ENCODE data around the gene SCYGR5. TPM values are rescaled to one million over a fixed set of nuclear protein-coding genes. Genes with fewer than 3 reads are reported as not detected.

The SCYGR5 gene
- total RNA-seq, 3 donors from 2014 or later = not detected

GRCh38 chr2:227629435-227629834, 37.2 kb upstream of the SCYGR5 start:
- ATAC-seq = no peak
- H3K4me1 ChIP-seq (ENCODE audit: low read depth) = no peaks in the 10 kb centered on the region
- intact Hi-C loops (cut with DNase I, micrococcal nuclease) = no loop called here

GRCh38 chr2:227630322-227630721, 36.3 kb upstream of the SCYGR5 start:
- intact Hi-C loops (cut with DNase I, micrococcal nuclease) = no loop called here
- Histone ChIP-seq H3K9me3 (no peaks in the 10 kb centered on the region), H3K4me1 (ENCODE audit: low read depth) (no peaks in the 10 kb centered on the region), H3K4me3 (no peak overlapping the region), H3K36me3 (ENCODE audit: low read depth) (no peaks in the 10 kb centered on the region)
- no peak for TF ChIP-seq CTCF (IDR thresholded peaks at IDR 0.05)
- ATAC-seq (no peak), DNase-seq (no peak)

More at GRCh38 chr2:227629435-227629834, 37.2 kb upstream of the SCYGR5 start:
- H3K36me3 ChIP-seq (ENCODE audit: low read depth) = no peaks in the 10 kb centered on the region
- H3K4me3 ChIP-seq = no peak overlapping the region
- TF ChIP-seq CTCF (IDR thresholded peaks at IDR 0.05) = no peak
- no peaks in the 10 kb centered on the region for H3K9me3 ChIP-seq
- DNase-seq = no peak

GRCh38 chr2:227632827-227633226, 33.8 kb upstream of the SCYGR5 start:
- Histone ChIP-seq H3K36me3 (ENCODE audit: low read depth) (no peaks in the 10 kb centered on the region), H3K4me1 (ENCODE audit: low read depth) (no peaks in the 10 kb centered on the region), H3K9me3 (no peaks in the 10 kb centered on the region), H3K4me3 (no peak overlapping the region)
- TF ChIP-seq CTCF (IDR thresholded peaks at IDR 0.05) = no peak
- ATAC-seq (no peak), DNase-seq (no peak)
- intact Hi-C loops (cut with DNase I, micrococcal nuclease) = no loop called here

- Histone ChIP-seq H3K4me1 (ENCODE audit: low read depth) (no peaks in the 10 kb centered on the region), H3K36me3 (ENCODE audit: low read depth) (no peaks in the 10 kb centered on the region), H3K4me3 (no peak overlapping the region), H3K9me3 (no peaks in the 10 kb centered on the region)
- intact Hi-C loops (cut with DNase I, micrococcal nuclease) = no loop called here
- DNase-seq (no peak), ATAC-seq (no peak)
- TF ChIP-seq CTCF (IDR thresholded peaks at IDR 0.05) = no peak
Measured at GRCh38 chr2:227634201-227634600, 32.4 kb upstream of the SCYGR5 start.

GRCh38 chr2:227642656-227643055, 23.9 kb upstream of the SCYGR5 start:
- no peak for ATAC-seq
- no peak overlapping the region for H3K4me3 ChIP-seq
- H3K4me1 ChIP-seq (ENCODE audit: low read depth) = no peaks in the 10 kb centered on the region

More at GRCh38 chr2:227642656-227643055, 23.9 kb upstream of the SCYGR5 start:
- DNase-seq = no peak
- no peak for TF ChIP-seq CTCF (IDR thresholded peaks at IDR 0.05)
- H3K9me3 ChIP-seq = no peaks in the 10 kb centered on the region
- no peaks in the 10 kb centered on the region for H3K36me3 ChIP-seq (ENCODE audit: low read depth)
- intact Hi-C loops (cut with DNase I, micrococcal nuclease) = no loop called here

Data from mucosa of descending colon (tissue), 3 donors.